ENCODE measurements around the gene TOB2.

The TOB2 gene

DNA sequence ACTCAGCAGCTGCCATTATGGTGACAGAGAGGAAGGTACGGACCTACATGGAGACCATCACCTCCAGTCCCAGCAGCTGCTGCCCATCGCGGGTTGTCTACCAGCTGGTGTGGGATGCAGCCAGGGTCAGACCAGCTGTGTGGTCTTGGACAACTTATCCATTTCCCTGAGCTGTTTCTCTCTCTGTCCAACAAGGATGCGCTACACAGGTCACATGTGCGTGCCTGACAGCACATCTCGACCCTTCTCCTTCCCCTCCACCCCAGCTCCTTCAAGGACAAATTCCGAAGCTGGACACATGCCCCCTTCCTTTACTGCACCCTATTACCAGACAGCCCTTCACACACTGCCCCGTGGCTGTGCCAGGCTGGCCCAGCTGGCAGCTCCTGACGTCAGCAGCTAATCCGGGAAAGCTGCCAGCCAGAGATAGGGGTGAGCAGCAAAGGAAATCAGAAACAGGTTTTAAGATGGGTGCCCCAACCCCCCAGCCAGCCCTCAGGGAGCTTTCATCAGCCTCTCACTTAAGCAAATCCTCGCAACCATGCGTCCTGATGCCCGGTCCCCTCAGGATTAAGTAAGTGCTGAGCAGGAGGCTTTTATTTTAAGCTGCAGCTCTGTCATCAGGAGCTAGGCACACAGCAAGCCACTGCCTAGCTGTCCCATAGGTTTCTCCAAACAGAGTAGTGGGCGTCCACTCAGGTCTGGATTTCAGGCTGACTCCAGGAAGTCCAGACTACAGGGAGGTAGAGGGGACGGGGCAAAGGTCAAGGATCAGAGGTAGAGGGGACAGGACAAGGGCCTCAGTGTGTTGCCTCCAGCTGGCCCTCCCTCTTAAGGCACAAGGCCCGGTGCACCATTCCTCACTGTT lies 44.6 kb downstream of the TOB2 start:
- no peak overlapping the region for H3K4me3 ChIP-seq
- peak overlapping the region in 7 of 21 experiments; percentile 3 to 49 (median 26) for H3K27ac ChIP-seq

DNA sequence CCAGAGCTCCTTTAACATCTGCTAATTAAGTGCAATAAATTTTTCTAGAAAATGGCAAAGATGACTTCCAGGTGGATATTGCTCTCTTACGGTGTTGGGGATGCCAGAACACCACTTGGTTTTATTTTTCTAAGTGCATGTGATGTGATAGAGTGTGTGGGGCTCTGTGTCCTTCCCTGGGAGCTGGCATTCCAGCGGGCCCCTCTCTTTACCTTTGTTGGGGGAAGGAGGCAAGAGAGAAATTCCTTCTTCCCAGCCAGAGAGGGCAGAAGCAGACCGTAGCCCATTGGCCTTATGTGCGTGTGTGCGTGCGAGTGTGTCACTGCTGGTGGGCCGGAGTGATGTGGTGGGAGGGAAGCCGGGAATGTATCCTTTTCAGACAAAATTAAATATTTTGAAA lies 47.7 kb downstream of the TOB2 start:
- Histone ChIP-seq H3K27ac (no peak overlapping the region), H3K4me3 (no peak overlapping the region)

DNA sequence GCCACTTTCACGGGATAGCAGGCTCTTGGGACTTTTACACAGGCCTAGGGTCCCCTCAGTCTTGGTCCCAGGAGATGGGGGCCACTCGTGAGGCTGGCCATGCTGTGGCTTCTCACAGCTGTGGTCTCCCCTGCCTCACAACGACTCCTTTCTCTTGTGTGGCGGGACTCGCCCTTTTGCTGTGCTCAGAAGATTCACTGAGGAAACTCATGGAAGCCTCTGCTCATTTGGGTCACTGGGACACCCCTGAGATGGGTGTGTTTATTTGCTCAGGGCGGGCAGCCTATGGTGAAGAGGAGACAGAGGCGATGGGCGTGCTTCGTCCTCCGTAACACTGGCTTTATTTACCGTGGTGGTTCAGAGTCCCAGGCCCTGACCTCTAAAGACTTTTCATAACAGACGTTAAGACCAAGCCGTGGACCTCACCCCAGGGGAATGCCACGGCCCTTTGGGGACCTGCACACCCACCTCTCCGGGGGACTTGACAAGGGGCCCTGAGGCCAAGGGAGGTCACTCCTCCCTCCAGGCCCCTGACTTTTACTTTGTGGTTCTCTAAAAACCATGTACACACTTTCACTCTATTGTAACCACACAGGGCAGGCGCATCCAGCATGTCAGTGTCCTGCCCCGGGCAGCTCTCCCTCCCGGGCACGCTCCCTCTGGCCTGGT lies 49.3 kb downstream of the TOB2 start:
- no peak overlapping the region for H3K4me3 ChIP-seq
- H3K27ac ChIP-seq = no peak overlapping the region

DNA sequence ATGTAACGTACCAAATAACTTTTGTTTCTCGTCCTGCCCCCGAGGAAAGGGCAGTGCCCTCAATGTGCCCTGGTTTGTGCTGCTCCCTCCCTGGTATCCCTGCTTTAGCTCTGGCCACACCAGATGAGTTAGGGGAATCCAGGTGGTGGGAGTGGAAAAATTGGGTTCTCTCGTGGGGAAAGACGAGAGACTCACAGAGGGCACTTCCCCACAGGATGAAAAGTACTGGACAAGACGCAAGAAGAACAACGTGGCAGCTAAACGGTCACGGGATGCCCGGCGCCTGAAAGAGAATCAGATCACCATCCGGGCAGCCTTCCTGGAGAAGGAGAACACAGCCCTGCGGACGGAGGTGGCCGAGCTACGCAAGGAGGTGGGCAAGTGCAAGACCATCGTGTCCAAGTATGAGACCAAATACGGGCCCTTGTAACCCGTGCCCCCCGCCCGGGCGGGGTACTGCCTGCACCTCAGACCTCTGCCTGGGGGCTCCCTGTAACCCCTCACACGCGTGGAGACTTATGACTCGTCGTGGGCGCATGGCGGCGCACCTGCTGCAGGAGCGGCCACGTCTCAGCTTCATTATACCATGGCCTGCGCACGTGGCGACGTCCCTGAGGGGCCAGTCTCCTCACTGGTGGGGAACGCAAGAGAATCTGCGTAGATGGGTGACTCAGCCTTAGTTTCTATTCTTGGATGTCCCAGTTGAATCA lies 50.9 kb downstream of the TOB2 start:
- no peak overlapping the region for H3K4me3 ChIP-seq
- peak overlapping the region in 2 of 21 experiments; percentile 17 for H3K27ac ChIP-seq

DNA sequence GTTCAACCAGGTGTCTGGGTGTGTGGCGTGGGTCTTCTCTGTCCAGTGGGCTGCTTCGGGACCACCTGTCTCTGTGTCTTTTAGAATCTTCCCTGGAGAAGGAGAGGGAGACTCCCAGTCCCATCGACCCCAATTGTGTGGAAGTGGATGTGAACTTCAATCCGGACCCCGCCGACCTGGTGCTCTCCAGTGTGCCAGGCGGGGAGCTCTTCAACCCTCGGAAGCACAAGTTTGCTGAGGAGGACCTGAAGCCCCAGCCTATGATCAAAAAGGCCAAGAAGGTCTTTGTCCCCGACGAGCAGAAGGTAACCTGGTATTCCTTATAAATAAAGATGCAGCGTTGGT lies 52.6 kb downstream of the TOB2 start:
- Histone ChIP-seq H3K27ac (peak overlapping the region in 8 of 21 experiments; percentile 12 to 66 (median 30)), H3K4me3 (no peak overlapping the region)

DNA sequence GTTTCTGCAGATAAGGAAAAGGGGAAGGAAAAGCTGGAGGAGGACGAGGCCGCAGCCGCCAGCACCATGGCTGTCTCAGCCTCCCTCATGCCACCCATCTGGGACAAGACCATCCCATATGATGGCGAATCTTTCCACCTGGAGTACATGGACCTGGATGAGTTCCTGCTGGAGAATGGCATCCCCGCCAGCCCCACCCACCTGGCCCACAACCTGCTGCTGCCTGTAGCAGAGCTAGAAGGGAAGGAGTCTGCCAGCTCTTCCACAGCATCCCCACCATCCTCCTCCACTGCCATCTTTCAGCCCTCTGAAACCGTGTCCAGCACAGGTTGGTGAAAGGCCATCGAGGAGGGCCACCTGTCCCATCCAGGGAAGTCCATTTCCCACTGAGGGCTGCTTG lies 59.3 kb downstream of the TOB2 start:
- no peak overlapping the region for H3K27ac ChIP-seq
- H3K4me3 ChIP-seq = no peak overlapping the region

DNA sequence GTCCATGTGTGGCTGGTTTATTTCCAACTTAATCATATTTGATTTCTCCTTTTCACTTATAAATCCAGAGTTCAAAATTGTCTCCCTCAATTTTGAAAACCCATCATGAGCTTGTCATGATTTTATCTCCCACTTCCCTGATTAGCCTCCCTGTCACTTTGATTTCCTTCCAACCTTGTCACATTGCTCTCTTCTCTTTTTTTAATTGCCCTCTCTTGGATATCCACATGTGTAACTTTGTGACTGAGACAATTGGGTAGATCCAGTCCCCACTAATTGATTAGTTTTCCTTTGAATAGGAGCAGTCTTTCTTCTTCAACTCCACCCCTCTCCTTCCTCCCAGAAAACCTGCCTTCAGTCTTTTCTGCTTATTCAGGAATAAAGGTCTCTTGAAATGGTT lies 62.5 kb downstream of the TOB2 start:
- Histone ChIP-seq H3K4me3 (no peak overlapping the region), H3K27ac (peak overlapping the region in 7 of 21 experiments; percentile 6 to 99 (median 32))
